ENCODE results near the gene KRTAP21-3. TPM values are rescaled to one million over a fixed set of nuclear protein-coding genes. Genes with fewer than 3 reads are reported as not detected.

KRTAP21-3 gene
- total and polyA plus RNA-seq, 12 donors: not detected

DNA sequence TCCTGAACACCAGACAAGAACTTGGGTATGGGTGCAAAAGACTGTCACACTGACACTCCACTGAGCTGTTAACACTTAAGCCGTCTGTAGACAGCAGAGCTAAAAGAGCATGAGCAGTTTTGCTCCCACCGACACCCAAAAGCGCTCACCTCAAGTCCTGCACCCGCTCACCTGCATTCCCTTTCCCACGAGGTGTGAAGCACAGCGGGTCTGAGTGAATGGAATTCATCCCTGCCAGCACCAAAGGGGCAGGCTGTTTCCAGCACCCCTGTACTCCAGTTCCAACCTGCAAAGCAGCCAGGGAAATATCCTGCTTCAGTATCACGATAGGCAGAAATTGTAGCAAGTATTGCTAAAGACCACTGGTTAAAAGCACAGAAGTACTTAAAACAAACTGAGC, 28.8 kb downstream of the KRTAP21-3 start:
- Histone ChIP-seq H3K4me1 (replicated peaks in 1 of 2) (no peaks in the 10 kb centered on the region), H3K27me3 (no peaks in the 10 kb centered on the region), H3K36me3 (replicated peaks in 1 of 2) (no peaks in the 10 kb centered on the region), H3K9me3 (replicated peaks in 1 of 3) (no peaks in the 10 kb centered on the region), H3K27ac (no peak overlapping the region), H3K4me3 (no peak overlapping the region)
- intact Hi-C loops (cut with DNase I): no loop called here
- DNase-seq: no peak
- TF ChIP-seq CTCF (IDR thresholded peaks at IDR 0.05): no peak
- no peak for TF ChIP-seq POLR2A (IDR thresholded peaks at IDR 0.05)
- 55 to 68% (median 62%) methylated on average over 7 of the region's 7 CpGs for WGBS, 4 donors

- no peak overlapping the region for H3K4me3 ChIP-seq
- intact Hi-C loops (cut with DNase I): no loop called here
- no peak for DNase-seq
- H3K4me1 ChIP-seq (replicated peaks in 1 of 2): no peaks in the 10 kb centered on the region
- no peaks in the 10 kb centered on the region for H3K27me3 ChIP-seq
- no peaks in the 10 kb centered on the region for H3K36me3 ChIP-seq (replicated peaks in 1 of 2)
- TF ChIP-seq POLR2A (IDR thresholded peaks at IDR 0.05) (no peak), CTCF (IDR thresholded peaks at IDR 0.05) (no peak)
- H3K9me3 ChIP-seq (replicated peaks in 1 of 3): no peaks in the 10 kb centered on the region
- H3K27ac ChIP-seq: no peak overlapping the region
- WGBS, 4 donors: 64 to 72% (median 69%) methylated on average over 6 of the region's 6 CpGs
Measured at GRCh38 chr21:30684506-30684905, 34.1 kb downstream of the KRTAP21-3 start.

DNA sequence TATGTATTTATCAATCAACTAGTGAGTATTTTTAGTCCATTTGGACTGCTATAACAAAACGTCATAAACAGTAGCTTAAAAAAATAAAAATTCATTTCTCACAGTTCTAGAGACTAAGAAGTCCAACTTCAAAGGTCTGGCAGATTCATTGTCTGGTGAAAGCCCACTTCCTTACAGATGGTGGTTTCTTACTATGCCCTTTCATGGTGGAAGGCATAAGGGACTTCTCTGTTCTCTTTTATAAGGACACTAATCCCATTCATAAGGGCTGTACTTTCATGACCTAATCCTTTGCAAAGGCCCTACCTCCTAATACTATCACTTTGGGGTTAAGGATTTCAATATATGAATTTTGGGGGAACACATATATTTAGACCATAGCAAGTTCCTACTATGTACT, 38.0 kb downstream of the KRTAP21-3 start:
- TF ChIP-seq POLR2A (IDR thresholded peaks at IDR 0.05) (no peak), CTCF (IDR thresholded peaks at IDR 0.05) (no peak)
- no peaks in the 10 kb centered on the region for H3K9me3 ChIP-seq (replicated peaks in 1 of 3)
- 30 to 59% (median 37%) methylated on average over 1 of the region's 1 CpG for WGBS, 4 donors
- H3K27ac ChIP-seq: no peak overlapping the region
- H3K4me1 ChIP-seq (replicated peaks in 1 of 2): no peaks in the 10 kb centered on the region
- DNase-seq: no peak
- intact Hi-C loops (cut with DNase I): no loop called here
- no peak overlapping the region for H3K4me3 ChIP-seq
- H3K36me3 ChIP-seq (replicated peaks in 1 of 2): no peaks in the 10 kb centered on the region
- H3K27me3 ChIP-seq: no peaks in the 10 kb centered on the region

DNA sequence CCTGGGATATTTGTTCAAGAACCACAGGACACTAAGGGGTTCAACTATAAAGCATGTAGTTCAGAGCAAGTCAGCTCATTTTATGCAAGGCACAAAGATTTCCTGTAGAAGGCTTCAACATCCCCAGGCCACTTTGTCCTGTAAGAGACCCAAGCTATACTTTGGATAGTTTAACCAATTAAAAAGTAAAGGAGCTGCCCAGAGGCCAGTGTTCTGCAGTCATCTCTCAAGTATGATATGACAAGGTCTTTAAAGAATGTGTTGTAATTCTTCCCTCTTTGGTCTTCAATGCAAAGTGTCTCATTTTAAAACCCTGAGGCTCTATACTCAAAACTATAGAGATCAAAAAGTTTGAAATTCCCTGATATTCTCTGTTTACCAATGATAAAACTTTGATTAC, 41.8 kb downstream of the KRTAP21-3 start:
- Histone ChIP-seq H3K36me3 (replicated peaks in 1 of 2) (no peaks in the 10 kb centered on the region), H3K27me3 (no peaks in the 10 kb centered on the region), H3K27ac (no peak overlapping the region), H3K4me3 (no peak overlapping the region), H3K9me3 (replicated peaks in 1 of 3) (no peaks in the 10 kb centered on the region), H3K4me1 (replicated peaks in 1 of 2) (no peaks in the 10 kb centered on the region)
- intact Hi-C loops (cut with DNase I): no loop called here
- no peak for DNase-seq
- TF ChIP-seq CTCF (IDR thresholded peaks at IDR 0.05) (no peak), POLR2A (IDR thresholded peaks at IDR 0.05) (no peak)

Data from adrenal gland (tissue), 12 donors.